Activated CD8-positive, alpha-beta T cell treated with anti-CD3 and anti-CD28 coated beads for 36 hours (primary cell): ENCODE results near the gene NEK2. TPM values are rescaled to one million over a fixed set of nuclear protein-coding genes. Genes with fewer than 3 reads are reported as not detected.

Source experiments
- ATAC-seq: fragments of 200-7000 bp; cut with Tn5 transposase; one replicate; pipeline ENCODE4 v1.10.0; 2021; ENCODE audit warnings: mild to moderate bottlenecking, moderate library complexity
- CTCF ChIA-PET: fragments of 350-600 bp; sonication (Branson Sonifier 250); formaldehyde crosslinking; loops from one replicate; lab custom pipeline; 2021; ENCODE audit warnings: antibody characterized with exemption; lab: Charles Lee
- POLR2A ChIA-PET: fragments of 350-600 bp; sonication (Branson Sonifier 250); formaldehyde crosslinking; loops from one replicate; lab custom pipeline; 2021; ENCODE audit warnings: antibody characterized with exemption; lab: Charles Lee
- DNase-seq: peaks from one replicate; pipeline ENCODE4 v3.0.0-alpha.2; 2020
- H3K27ac Mint-ChIP-seq: one replicate; pipeline ENCODE4 v1.8.0; 2021; ENCODE audit warnings: mild to moderate bottlenecking, mixed read lengths
- H3K27me3 Mint-ChIP-seq: one replicate; pipeline ENCODE4 v1.8.0; 2021; ENCODE audit warnings: mixed read lengths
- H3K36me3 Mint-ChIP-seq: one replicate; pipeline ENCODE4 v1.8.0; 2021; ENCODE audit warnings: low read depth, mixed read lengths
- H3K4me1 Mint-ChIP-seq: one replicate; pipeline ENCODE4 v1.8.0; 2021; ENCODE audit warnings: low read depth, mixed read lengths
- H3K4me3 Mint-ChIP-seq: one replicate; pipeline ENCODE4 v1.8.0; 2021; ENCODE audit warnings: mild to moderate bottlenecking, moderate library complexity, mixed read lengths
- H3K9me3 Mint-ChIP-seq: one replicate; pipeline ENCODE4 v1.8.0; 2021; ENCODE audit warnings: mixed read lengths
- intact Hi-C: fragments of 100-400 bp; cut with micrococcal nuclease; formaldehyde crosslinking; loops from one replicate; pipeline ENCODE4 v1.10.0; 2022
- total RNA-seq, 2 experiments: library from RNA; stranded (reverse); gene quantifications; one replicate each; pipeline ENCODE4 v1.2.3, GENCODE V29; 2021
- TF ChIP-seq, protein P1 (sequence below): fragments of 200-600 bp; IDR thresholded peaks from one replicate; pipeline ENCODE4 v1.8.0; 2022; ENCODE audit warnings: antibody characterized with exemption, mild to moderate bottlenecking

The NEK2 gene
- total RNA-seq, 2 experiments from 2014 or later, result 29.9 to 30.0 TPM

DNA sequence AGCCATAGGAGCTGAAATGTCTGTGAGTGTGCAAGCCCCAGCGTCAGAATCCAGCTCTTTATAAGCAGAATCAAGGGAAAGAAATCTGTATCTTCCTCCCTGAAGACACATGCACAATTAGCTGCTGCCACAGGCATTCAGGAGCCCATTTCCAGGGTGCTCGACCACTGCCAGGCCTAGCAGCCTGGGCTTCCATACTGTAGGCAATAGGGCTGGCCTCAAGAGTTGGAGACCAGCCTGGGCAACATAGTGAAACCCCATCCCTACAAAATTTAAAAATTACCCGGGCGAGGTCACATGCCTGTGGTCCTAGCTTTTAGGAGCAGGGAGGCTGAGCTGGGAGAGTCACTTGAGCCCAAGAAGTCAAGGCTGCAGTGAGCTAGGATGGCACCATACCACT, 41.0 kb downstream of the NEK2 start:
- ATAC-seq, result no peak
- intact Hi-C loops, result no loop called here
- ChIA-PET POLR2A (no interaction called here), CTCF (interaction anchor here (0.9 to 1.5 kb wide), 3 partner anchors 12 to 28 kb away, joined by 3 to 5 read pairs (median 3); no protein-coding TSS in a partner anchor)
- Mint-ChIP-seq H3K36me3 (no peaks in the 10 kb centered on the region), H3K4me1 (no peaks in the 10 kb centered on the region), H3K27ac (no peak overlapping the region), H3K9me3 (no peaks in the 10 kb centered on the region), H3K4me3 (no peak overlapping the region), H3K27me3 (no peaks in the 10 kb centered on the region)
- DNase-seq, result no peak
- TF ChIP-seq, protein P1, sequence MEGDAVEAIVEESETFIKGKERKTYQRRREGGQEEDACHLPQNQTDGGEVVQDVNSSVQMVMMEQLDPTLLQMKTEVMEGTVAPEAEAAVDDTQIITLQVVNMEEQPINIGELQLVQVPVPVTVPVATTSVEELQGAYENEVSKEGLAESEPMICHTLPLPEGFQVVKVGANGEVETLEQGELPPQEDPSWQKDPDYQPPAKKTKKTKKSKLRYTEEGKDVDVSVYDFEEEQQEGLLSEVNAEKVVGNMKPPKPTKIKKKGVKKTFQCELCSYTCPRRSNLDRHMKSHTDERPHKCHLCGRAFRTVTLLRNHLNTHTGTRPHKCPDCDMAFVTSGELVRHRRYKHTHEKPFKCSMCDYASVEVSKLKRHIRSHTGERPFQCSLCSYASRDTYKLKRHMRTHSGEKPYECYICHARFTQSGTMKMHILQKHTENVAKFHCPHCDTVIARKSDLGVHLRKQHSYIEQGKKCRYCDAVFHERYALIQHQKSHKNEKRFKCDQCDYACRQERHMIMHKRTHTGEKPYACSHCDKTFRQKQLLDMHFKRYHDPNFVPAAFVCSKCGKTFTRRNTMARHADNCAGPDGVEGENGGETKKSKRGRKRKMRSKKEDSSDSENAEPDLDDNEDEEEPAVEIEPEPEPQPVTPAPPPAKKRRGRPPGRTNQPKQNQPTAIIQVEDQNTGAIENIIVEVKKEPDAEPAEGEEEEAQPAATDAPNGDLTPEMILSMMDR, result no peak

DNA sequence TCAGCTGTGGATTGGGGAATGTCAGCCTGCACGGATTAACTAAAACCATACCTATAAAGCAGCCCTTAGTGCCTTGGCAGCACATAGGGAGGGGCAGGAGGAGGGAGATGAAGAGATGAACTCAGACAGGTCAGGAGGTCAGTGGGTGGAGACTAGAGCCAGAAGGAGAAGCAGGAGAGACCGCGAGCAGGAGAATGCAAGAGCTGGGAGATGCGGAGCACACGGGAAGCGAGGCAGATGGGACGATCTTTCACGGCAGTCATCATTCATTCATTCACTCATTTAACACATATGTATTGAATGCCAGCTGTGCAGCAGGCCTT, 41.9 kb downstream of the NEK2 start:
- no peak overlapping the region for H3K27ac Mint-ChIP-seq
- no peaks in the 10 kb centered on the region for H3K9me3 Mint-ChIP-seq
- H3K4me3 Mint-ChIP-seq, result no peak overlapping the region
- H3K36me3 Mint-ChIP-seq, result no peaks in the 10 kb centered on the region
- no peaks in the 10 kb centered on the region for H3K4me1 Mint-ChIP-seq
- ATAC-seq (no peak), DNase-seq (no peak)
- TF ChIP-seq, protein P1, result no peak
- ChIA-PET CTCF (interaction anchor here (1.5 kb wide), 1 partner anchor 22 kb away, joined by 5 read pairs; no protein-coding TSS in a partner anchor), POLR2A (interaction anchor here (1.1 kb wide), 1 partner anchor 18 kb away, joined by 3 read pairs; no protein-coding TSS in a partner anchor)
- H3K27me3 Mint-ChIP-seq, result no peaks in the 10 kb centered on the region
- intact Hi-C loops, result no loop called here

DNA sequence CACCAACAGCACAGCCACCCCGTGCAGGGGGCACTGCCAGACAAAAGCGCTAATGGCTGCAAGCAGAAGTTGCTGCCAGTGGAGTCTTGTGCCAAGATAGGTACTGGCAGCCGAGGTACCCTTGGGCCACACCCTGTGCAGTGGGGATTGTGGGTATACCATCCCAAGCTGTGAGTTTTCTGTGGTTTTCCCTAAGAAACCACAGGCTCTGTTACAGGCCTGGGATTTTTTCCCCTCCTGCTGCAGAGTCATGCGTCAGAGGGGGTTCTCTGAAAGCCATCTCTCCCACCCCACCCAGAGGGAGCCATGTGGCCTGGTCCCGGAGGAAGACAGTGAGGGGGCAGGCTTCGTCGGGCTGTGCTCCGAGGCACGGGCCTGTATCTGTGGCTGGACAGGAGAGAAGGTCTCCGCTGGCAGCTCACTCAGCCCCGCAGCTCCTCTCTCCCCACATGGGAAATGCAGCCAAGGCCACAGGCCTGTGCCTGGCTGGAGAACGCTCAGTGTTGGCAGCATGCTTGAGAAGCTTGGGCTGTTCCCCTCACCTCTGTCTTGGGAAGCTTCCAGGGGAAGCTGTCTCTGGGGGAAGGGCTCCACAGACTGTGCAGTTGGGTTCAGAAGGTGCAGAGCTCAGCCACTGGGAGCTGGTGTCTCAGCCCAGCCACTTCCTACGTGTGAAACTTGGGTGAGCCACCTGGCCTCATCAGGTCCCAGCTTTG, 42.5 kb downstream of the NEK2 start:
- Mint-ChIP-seq H3K4me3 (no peak overlapping the region), H3K27me3 (no peaks in the 10 kb centered on the region), H3K4me1 (no peaks in the 10 kb centered on the region), H3K27ac (no peak overlapping the region), H3K9me3 (no peaks in the 10 kb centered on the region), H3K36me3 (no peaks in the 10 kb centered on the region)
- DNase-seq (no peak), ATAC-seq (no peak)
- CTCF ChIA-PET, result interaction anchor here (1.3 kb wide), 1 partner anchor 11 kb away, joined by 3 read pairs; no protein-coding TSS in a partner anchor
- intact Hi-C loops, result no loop called here
- TF ChIP-seq, protein P1, result no peak
- POLR2A ChIA-PET, result interaction anchor here (1.0 to 1.1 kb wide), 2 partner anchors 14 to 18 kb away, joined by 3 to 4 read pairs; no protein-coding TSS in a partner anchor

DNA sequence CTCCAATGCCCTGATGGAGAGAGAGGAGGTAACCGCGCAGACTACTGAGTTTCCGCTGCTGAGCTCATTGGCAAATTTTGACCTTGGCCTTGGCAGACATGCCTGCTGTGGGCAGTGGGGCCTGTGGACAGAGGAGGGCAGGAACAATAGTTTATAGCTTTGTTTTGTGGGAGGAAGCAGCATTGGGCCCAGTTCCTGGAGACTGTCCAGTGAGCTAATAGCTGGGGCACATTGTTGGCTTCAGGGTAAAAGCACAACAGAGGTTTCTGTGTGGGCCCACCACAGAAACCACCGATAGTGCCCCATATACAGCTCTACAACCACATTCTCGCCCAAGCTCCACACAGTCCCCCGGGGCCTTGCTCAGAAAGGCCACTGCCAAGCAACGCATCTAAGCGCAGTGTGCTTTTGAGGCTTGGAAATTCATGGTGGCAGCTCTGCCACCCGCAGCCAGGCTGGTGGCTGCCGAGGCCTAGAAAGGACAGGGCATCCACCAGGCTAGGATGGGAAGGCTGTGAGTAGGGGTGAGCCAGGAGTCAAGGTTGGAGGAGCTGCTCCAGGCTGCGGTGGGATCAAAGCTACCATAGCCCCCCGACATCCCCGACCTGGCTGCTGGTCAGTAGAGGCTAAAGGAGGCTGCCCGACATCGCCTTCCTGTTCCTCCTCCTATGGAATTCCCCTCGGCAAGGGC, 43.2 kb downstream of the NEK2 start:
- Mint-ChIP-seq H3K9me3 (no peaks in the 10 kb centered on the region), H3K36me3 (no peaks in the 10 kb centered on the region), H3K27me3 (no peaks in the 10 kb centered on the region), H3K27ac (no peak overlapping the region), H3K4me1 (no peaks in the 10 kb centered on the region), H3K4me3 (no peak overlapping the region)
- CTCF ChIA-PET, result interaction anchor here (0.9 to 1.3 kb wide), 2 partner anchors 12 to 25 kb away, joined by 3 to 5 read pairs; no protein-coding TSS in a partner anchor
- intact Hi-C loops, result no loop called here
- POLR2A ChIA-PET, result interaction anchor here (1.0 kb wide), 1 partner anchor 14 kb away, joined by 4 read pairs; no protein-coding TSS in a partner anchor
- TF ChIP-seq, protein P1, result no peak
- ATAC-seq (no peak), DNase-seq (peak; percentile 13)

DNA sequence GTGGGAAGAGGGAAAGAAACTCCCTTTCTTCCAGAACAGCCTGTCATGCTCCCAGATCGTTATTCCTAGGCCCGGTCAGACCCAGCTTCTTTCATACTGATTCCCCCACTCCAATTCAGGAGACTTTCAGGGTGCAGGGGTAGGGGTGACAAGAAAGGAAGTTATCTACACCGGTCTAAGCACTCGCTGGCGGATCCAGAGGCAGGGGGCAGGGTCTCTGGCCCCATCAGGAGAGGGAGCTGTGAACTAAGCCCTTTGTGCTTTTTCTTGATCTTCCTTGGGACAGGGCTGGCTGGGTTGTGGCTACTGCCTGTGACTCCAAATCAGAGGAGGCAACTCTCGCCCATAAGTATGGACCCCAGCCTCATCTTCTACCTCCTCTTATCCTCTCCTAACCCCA, 44.3 kb downstream of the NEK2 start:
- ATAC-seq, result no peak
- Mint-ChIP-seq H3K27ac (no peak overlapping the region), H3K27me3 (no peaks in the 10 kb centered on the region), H3K9me3 (no peaks in the 10 kb centered on the region), H3K4me3 (no peak overlapping the region), H3K4me1 (no peaks in the 10 kb centered on the region), H3K36me3 (no peaks in the 10 kb centered on the region)
- ChIA-PET CTCF (no interaction called here), POLR2A (no interaction called here)
- TF ChIP-seq, protein P1, result no peak
- intact Hi-C loops, result no loop called here
- DNase-seq, result no peak
